ENCODE measurements around the gene CTDSP1. TPM values are rescaled to one million over a fixed set of nuclear protein-coding genes. Genes with fewer than 3 reads are reported as not detected.

The CTDSP1 gene
- total RNA-seq, 1 experiment from 2014 or later = 25.4 TPM

GRCh38 chr2:218384975-218385374 is 14.7 kb upstream of the CTDSP1 start (continued):
- no peak for TF ChIP-seq HMGA2 (CRISPR knock-in tag; IDR thresholded peaks at IDR 0.05)
- no peak for TF ChIP-seq ZNF232 (CRISPR knock-in tag; IDR thresholded peaks at IDR 0.05)
- no peak for TF ChIP-seq TEAD4 (CRISPR knock-in tag; IDR thresholded peaks at IDR 0.05)
- no peak for TF ChIP-seq ZNF219 (CRISPR knock-in tag; IDR thresholded peaks at IDR 0.05; ENCODE audit: borderline replicate concordance)
- TF ChIP-seq ARID4B (CRISPR knock-in tag; IDR thresholded peaks at IDR 0.05; ENCODE audit: borderline replicate concordance) = no peak
- TF ChIP-seq NR1H2 (CRISPR knock-in tag; IDR thresholded peaks at IDR 0.05) = no peak
- TF ChIP-seq FOXP1 (CRISPR knock-in tag; IDR thresholded peaks at IDR 0.05; ENCODE audit: borderline replicate concordance) = no peak
- TF ChIP-seq ATF3 (CRISPR knock-in tag; conservative IDR thresholded peaks at IDR 0.05) = no peak
- no peak for TF ChIP-seq PRDM15 (CRISPR knock-in tag; IDR thresholded peaks at IDR 0.05)
- TF ChIP-seq ZNF263 (CRISPR knock-in tag; IDR thresholded peaks at IDR 0.05; ENCODE audit: low read depth) = no peak
- no peak for TF ChIP-seq CREB1 (CRISPR knock-in tag; IDR thresholded peaks at IDR 0.05)
- no peak for TF ChIP-seq TCF7 (CRISPR knock-in tag; IDR thresholded peaks at IDR 0.05; ENCODE audit: low read depth)
- no peak for TF ChIP-seq FOXK1 (CRISPR knock-in tag; IDR thresholded peaks at IDR 0.05)

GRCh38 chr2:218386505-218387368 is 12.9 kb upstream of the CTDSP1 start:
- peak; percentile 11 for ATAC-seq
- Mint-ChIP-seq H3K9me3 (no peaks in the 10 kb centered on the region), H3K36me3 (no peaks in the 10 kb centered on the region), H3K27me3 (ENCODE audit: low read depth) (peaks cover 29% of the 10 kb centered on the region), H3K4me1 (peaks cover 10% of the 10 kb centered on the region), H3K27ac (no peak overlapping the region), H3K4me3 (peak overlapping the region; percentile 77)
- TF ChIP-seq ZNF532 (CRISPR knock-in tag; IDR thresholded peaks at IDR 0.05; ENCODE audit: borderline replicate concordance) (no peak), FOXK1 (CRISPR knock-in tag; IDR thresholded peaks at IDR 0.05) (no peak), ZNF425 (CRISPR knock-in tag; conservative IDR thresholded peaks at IDR 0.05) (no peak), FOXJ3 (CRISPR knock-in tag; IDR thresholded peaks at IDR 0.05; ENCODE audit: borderline replicate concordance) (no peak), ZMAT4 (CRISPR knock-in tag; IDR thresholded peaks at IDR 0.05) (no peak), ERG (CRISPR knock-in tag; IDR thresholded peaks at IDR 0.05) (no peak)
- ChIA-PET CTCF (interaction anchor here (0.7 to 2.7 kb wide), 5 partner anchors 9 to 94 kb away, joined by 3 to 13 read pairs (median 4); partner anchors contain the start of genes CATIP and TMBIM1), POLR2A (interaction anchor here (1.0 to 1.2 kb wide), 2 partner anchors 19 to 79 kb away, joined by 3 read pairs; no protein-coding TSS in a partner anchor)
- DNase-seq (ENCODE audit: low spot score) = no peak

Data from WTC11 (cell line).